ENCODE results near the gene TLE3.

Gene TLE3

DNA sequence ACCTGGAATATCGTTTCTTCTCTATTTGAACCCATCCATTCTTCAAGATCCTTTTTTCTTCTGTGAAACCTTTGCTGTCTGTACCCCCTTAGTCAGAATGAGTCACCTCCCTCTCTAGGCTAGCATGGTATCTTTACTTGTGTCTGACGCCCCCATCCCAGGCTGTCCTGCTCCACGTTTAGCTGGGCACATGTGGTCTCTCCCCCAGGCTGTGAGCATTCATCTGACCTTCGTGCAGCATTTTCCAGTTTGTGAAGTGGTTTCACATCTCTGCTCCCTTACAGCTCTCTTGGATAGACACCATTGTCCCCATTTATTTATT, 14.3 kb upstream of the TLE3 start:
- no peaks in the 10 kb centered on the region for H3K9me3 ChIP-seq (ENCODE audit: control insufficient read depth in 2 of 2, low read length in 2 of 2)
- H3K4me1 ChIP-seq (ENCODE audit: control insufficient read depth in 2 of 2, insufficient read depth in 2 of 2, low read length in 2 of 2): peaks cover 2 to 6% of the 10 kb centered on the region in 2 donors
- no peaks in the 10 kb centered on the region for H3K36me3 ChIP-seq (ENCODE audit: control insufficient read depth in 2 of 2, insufficient read depth in 2 of 2, low read length in 2 of 2)
- H3K4me3 ChIP-seq (ENCODE audit: low read length in 2 of 2): no peak overlapping the region
- peaks cover 0 to 3% of the 10 kb centered on the region in 2 donors for H3K27me3 ChIP-seq (ENCODE audit: control insufficient read depth in 2 of 2, insufficient read depth in 2 of 2, low read length in 2 of 2)
- peak overlapping the region in 1 of 2 donors; percentile 8 for H3K27ac ChIP-seq (ENCODE audit: low read depth in 2 of 2, low read length in 2 of 2)
- H3K9ac ChIP-seq (ENCODE audit: low read depth in 1 of 2, low read length in 2 of 2): no peak overlapping the region

DNA sequence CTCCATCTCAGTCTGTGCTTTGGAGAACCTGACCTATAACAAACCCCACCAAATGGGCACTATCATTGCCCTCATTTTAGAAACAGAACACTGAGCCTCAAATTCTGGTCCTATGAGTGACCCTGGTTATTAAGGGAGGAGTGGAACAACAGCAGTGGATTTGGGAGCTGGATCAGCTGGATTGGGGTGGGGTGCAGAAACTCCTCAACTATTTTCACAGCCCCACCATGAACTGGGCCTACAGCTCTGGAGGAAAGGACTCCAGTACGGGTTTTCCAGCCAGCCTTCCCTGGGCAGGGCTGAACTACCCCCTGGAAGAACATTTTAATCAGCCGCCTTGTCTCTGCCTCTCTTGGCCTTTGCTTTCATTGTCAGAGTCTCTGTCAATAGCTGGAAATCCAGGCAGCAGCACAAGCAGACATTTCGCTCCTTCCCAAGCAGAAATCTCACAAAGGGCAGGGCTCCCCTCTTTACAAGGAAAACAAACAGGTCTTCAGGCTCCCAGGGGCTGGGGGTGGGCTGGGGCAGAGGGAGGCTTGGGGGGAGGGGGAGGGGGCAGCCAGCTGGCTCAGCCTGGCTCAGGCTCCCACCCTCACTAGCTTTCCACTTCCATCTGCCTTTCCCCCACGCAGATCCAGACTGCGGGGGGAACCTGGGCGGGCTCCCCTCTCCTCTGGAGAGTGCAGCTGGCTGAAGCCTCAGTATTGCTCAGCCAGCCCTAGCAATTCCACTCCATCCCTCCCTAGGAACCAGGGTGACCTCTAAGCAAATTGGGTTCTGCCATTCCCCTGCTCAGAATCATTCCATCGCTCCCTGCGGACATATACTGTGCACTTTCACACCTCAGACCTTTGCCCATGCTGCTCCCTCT, 13.7 kb upstream of the TLE3 start:
- H3K36me3 ChIP-seq (ENCODE audit: control insufficient read depth in 2 of 2, insufficient read depth in 2 of 2, low read length in 2 of 2): no peaks in the 10 kb centered on the region
- H3K27me3 ChIP-seq (ENCODE audit: control insufficient read depth in 2 of 2, insufficient read depth in 2 of 2, low read length in 2 of 2): no peaks in the 10 kb centered on the region
- H3K9me3 ChIP-seq (ENCODE audit: control insufficient read depth in 2 of 2, low read length in 2 of 2): no peaks in the 10 kb centered on the region
- H3K4me1 ChIP-seq (ENCODE audit: control insufficient read depth in 2 of 2, insufficient read depth in 2 of 2, low read length in 2 of 2): peaks cover 2 to 6% of the 10 kb centered on the region in 2 donors
- peak overlapping the region in 1 of 2 donors; percentile 8 for H3K27ac ChIP-seq (ENCODE audit: low read depth in 2 of 2, low read length in 2 of 2)
- no peak overlapping the region for H3K4me3 ChIP-seq (ENCODE audit: low read length in 2 of 2)
- H3K9ac ChIP-seq (ENCODE audit: low read depth in 1 of 2, low read length in 2 of 2): no peak overlapping the region

DNA sequence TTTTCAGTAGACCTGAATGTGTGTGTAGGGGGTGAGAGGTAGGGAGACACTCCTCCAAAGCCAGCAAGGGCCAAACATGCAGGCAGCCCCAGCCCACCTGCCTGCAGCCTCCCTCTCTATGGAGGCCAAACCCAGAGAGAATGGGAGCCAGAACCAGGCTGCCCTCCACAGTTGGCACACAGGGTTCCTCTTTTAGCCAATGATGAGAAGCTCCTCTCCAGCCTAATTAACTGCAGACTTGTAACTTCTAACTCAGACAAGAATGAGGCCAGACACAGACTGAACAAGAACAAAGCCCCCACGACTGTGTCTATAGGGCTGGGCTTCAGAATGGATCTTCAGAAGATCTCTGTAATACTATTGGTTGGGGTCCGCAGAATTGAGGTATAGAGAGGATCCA, 12.3 kb upstream of the TLE3 start:
- H3K4me1 ChIP-seq (ENCODE audit: control insufficient read depth in 2 of 2, insufficient read depth in 2 of 2, low read length in 2 of 2): peaks cover 2 to 6% of the 10 kb centered on the region in 2 donors
- no peaks in the 10 kb centered on the region for H3K9me3 ChIP-seq (ENCODE audit: control insufficient read depth in 2 of 2, low read length in 2 of 2)
- no peak overlapping the region for H3K27ac ChIP-seq (ENCODE audit: low read depth in 2 of 2, low read length in 2 of 2)
- no peaks in the 10 kb centered on the region for H3K36me3 ChIP-seq (ENCODE audit: control insufficient read depth in 2 of 2, insufficient read depth in 2 of 2, low read length in 2 of 2)
- H3K27me3 ChIP-seq (ENCODE audit: control insufficient read depth in 2 of 2, insufficient read depth in 2 of 2, low read length in 2 of 2): no peaks in the 10 kb centered on the region
- no peak overlapping the region for H3K4me3 ChIP-seq (ENCODE audit: low read length in 2 of 2)
- no peak overlapping the region for H3K9ac ChIP-seq (ENCODE audit: low read depth in 1 of 2, low read length in 2 of 2)

DNA sequence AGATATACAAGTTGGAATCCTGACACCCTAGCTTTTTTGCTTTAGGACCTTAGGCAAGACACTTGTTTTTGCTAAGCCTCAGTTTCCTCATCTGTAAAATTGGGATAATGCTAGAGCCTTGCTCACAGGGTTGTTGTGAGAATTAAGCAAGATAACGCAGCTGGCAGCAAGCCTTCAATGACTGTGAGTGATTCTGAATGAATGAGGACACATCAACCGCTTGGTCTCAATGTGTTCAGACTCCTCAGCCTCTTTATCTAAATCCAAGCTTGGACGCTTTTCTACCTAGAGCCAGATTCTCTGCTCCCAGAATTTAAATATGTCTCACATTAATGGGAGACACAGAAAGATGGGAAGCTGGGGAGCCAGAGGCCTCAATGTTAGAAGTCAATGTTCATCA, 11.8 kb upstream of the TLE3 start:
- no peaks in the 10 kb centered on the region for H3K27me3 ChIP-seq (ENCODE audit: control insufficient read depth in 2 of 2, insufficient read depth in 2 of 2, low read length in 2 of 2)
- peaks cover 2 to 6% of the 10 kb centered on the region in 2 donors for H3K4me1 ChIP-seq (ENCODE audit: control insufficient read depth in 2 of 2, insufficient read depth in 2 of 2, low read length in 2 of 2)
- H3K9ac ChIP-seq (ENCODE audit: low read depth in 1 of 2, low read length in 2 of 2): no peak overlapping the region
- H3K4me3 ChIP-seq (ENCODE audit: low read length in 2 of 2): no peak overlapping the region
- no peaks in the 10 kb centered on the region for H3K9me3 ChIP-seq (ENCODE audit: control insufficient read depth in 2 of 2, low read length in 2 of 2)
- no peaks in the 10 kb centered on the region for H3K36me3 ChIP-seq (ENCODE audit: control insufficient read depth in 2 of 2, insufficient read depth in 2 of 2, low read length in 2 of 2)
- H3K27ac ChIP-seq (ENCODE audit: low read depth in 2 of 2, low read length in 2 of 2): no peak overlapping the region

DNA sequence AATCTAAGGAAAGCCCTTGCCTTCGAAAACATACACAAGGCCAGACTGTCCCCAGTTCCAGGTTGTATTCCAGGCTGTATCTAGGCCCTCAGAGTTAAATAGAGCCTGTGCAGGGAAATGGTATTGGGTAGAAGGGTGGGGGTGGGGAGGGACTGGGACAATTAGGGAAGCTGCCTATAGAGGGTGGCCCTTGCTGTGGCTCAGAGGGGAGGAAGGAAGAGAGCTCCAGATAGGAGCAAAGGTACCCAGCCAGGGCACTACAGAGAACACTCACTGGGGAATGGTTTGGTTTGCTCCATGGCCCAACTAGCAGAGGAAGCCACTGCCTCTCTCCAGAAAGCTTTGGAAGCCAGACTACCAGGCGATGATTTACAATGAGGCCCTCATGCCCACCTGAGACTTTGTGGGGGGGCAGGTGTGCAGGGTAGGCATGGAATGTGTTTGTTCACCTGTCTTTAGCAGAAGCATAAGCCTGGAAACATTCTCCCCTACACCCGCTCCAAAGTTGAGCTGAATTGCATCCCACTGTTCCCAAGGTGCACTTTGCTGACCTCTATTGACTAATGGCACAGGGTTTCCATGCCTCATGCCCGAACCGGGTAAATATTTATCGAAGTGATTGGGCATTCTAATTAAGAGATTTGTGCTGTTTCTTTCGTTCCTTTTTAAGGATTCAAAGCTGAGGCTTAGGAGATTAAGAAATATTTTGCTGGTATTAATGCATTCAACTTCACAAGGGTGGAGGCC, 6.3 kb upstream of the TLE3 start:
- Histone ChIP-seq H3K4me3 (ENCODE audit: low read length in 2 of 2) (no peak overlapping the region), H3K4me1 (ENCODE audit: control insufficient read depth in 2 of 2, insufficient read depth in 2 of 2, low read length in 2 of 2) (peaks cover 15 to 16% of the 10 kb centered on the region in 2 donors), H3K9me3 (ENCODE audit: control insufficient read depth in 2 of 2, low read length in 2 of 2) (no peaks in the 10 kb centered on the region), H3K9ac (ENCODE audit: low read depth in 1 of 2, low read length in 2 of 2) (no peak overlapping the region), H3K36me3 (ENCODE audit: control insufficient read depth in 2 of 2, insufficient read depth in 2 of 2, low read length in 2 of 2) (no peaks in the 10 kb centered on the region), H3K27me3 (ENCODE audit: control insufficient read depth in 2 of 2, insufficient read depth in 2 of 2, low read length in 2 of 2) (no peaks in the 10 kb centered on the region), H3K27ac (ENCODE audit: low read depth in 2 of 2, low read length in 2 of 2) (no peak overlapping the region)

DNA sequence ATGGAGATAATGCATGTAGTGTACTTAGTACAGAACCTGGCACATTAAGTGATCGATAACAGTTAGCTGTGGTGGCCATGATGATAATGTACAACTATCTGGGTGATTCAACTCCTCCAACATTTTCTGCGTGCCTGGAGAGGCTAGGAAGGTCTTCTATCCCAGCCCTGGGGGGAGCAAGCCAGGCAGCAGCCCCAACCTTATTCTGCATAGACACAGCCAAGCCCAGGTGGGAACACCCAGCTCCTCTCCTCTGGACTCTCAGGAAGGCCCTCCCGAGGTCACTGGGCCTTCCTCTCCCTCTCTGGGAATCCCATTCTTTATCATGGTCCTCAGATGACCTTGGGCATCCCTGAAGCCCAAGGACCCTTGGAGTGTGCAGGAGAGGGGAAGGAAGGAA, 5.1 kb upstream of the TLE3 start:
- H3K9ac ChIP-seq (ENCODE audit: low read depth in 1 of 2, low read length in 2 of 2): no peak overlapping the region
- no peak overlapping the region for H3K27ac ChIP-seq (ENCODE audit: low read depth in 2 of 2, low read length in 2 of 2)
- no peaks in the 10 kb centered on the region for H3K9me3 ChIP-seq (ENCODE audit: control insufficient read depth in 2 of 2, low read length in 2 of 2)
- H3K27me3 ChIP-seq (ENCODE audit: control insufficient read depth in 2 of 2, insufficient read depth in 2 of 2, low read length in 2 of 2): no peaks in the 10 kb centered on the region
- no peak overlapping the region for H3K4me3 ChIP-seq (ENCODE audit: low read length in 2 of 2)
- H3K4me1 ChIP-seq (ENCODE audit: control insufficient read depth in 2 of 2, insufficient read depth in 2 of 2, low read length in 2 of 2): peaks cover 20 to 21% of the 10 kb centered on the region in 2 donors
- H3K36me3 ChIP-seq (ENCODE audit: control insufficient read depth in 2 of 2, insufficient read depth in 2 of 2, low read length in 2 of 2): no peaks in the 10 kb centered on the region

DNA sequence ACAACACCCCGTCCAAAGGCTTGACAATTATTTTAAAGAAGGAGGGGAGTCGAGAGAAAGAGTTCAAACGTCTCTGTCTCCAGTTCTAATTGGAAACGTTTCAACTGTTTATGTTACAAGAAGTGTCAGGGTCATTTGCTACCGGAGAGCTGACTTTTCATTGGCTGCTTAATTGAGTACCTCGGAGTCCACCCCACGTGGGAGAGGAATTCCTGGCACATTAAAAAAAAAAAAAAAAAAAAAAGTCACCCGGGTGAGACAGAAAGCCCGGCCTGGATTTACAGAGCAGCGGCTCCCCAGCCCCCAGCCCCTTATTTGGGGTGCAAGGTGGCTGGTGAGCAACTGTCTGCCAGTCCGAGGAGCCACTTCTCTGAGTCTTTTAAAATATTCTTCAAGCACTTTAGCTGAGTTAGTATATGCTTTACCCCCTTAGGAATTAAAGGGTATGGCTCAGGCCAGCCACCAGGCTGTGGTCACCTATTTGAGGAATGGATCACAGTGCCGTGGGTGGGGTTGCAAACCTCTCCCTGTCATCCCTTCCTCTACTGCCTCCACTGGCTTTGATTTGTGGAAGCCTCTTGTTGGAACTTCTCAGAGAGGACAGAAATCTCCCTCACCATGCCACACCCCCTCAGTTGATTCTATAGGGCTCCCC, 3.9 kb upstream of the TLE3 start:
- Histone ChIP-seq H3K4me1 (ENCODE audit: control insufficient read depth in 2 of 2, insufficient read depth in 2 of 2, low read length in 2 of 2) (peaks cover 20 to 21% of the 10 kb centered on the region in 2 donors), H3K4me3 (ENCODE audit: low read length in 2 of 2) (no peak overlapping the region), H3K27ac (ENCODE audit: low read depth in 2 of 2, low read length in 2 of 2) (no peak overlapping the region), H3K9me3 (ENCODE audit: control insufficient read depth in 2 of 2, low read length in 2 of 2) (no peaks in the 10 kb centered on the region), H3K36me3 (ENCODE audit: control insufficient read depth in 2 of 2, insufficient read depth in 2 of 2, low read length in 2 of 2) (no peaks in the 10 kb centered on the region), H3K9ac (ENCODE audit: low read depth in 1 of 2, low read length in 2 of 2) (no peak overlapping the region), H3K27me3 (ENCODE audit: control insufficient read depth in 2 of 2, insufficient read depth in 2 of 2, low read length in 2 of 2) (no peaks in the 10 kb centered on the region)

DNA sequence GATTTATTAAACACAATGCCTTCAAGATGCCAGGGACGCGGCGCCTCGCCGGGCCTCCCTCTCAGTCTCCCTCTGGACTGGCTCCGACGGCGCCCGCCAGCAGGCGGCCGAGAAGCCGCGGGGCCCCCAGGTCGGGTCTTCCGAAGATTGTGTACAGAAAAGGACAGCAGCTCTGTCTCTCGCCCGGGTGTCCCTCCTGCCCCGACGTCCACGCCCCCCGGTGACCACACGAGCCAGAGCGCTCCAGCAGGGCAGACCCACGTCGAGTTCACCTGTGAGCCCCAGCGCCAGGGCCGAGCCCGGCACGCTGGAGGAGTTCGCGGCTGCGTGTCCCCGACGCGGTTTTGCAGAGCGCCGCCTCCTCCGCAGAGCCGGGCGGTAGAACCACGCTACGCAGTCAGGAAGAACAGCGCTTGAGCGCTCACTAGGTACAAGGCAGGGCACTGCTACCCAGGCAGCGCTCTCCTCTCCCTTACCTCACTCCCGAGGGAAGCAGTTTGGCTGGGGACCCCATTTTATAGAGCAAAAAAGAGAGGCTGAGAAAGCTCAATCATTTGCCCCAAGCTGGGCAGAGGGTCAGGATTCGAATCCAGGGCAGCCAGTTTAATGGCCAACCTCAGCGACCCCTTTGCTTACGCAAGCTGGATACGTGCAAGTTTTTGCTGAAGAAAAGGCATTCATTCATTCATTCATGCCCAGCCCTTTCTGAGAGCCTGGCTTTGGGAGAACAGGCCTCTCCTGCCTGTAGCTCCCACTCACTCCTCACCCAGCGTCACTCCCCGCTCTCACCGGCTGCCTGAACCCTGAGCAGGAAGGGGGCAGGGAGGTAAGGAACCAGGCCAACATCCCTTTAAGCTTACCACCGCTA, 3.0 kb upstream of the TLE3 start:
- peak overlapping the region; percentile 0 to 29 for H3K9ac ChIP-seq (ENCODE audit: low read depth in 1 of 2, low read length in 2 of 2)
- peaks cover 20 to 21% of the 10 kb centered on the region in 2 donors for H3K4me1 ChIP-seq (ENCODE audit: control insufficient read depth in 2 of 2, insufficient read depth in 2 of 2, low read length in 2 of 2)
- H3K27ac ChIP-seq (ENCODE audit: low read depth in 2 of 2, low read length in 2 of 2): no peak overlapping the region
- peak overlapping the region; percentile 47 to 59 for H3K4me3 ChIP-seq (ENCODE audit: low read length in 2 of 2)
- H3K9me3 ChIP-seq (ENCODE audit: control insufficient read depth in 2 of 2, low read length in 2 of 2): no peaks in the 10 kb centered on the region
- no peaks in the 10 kb centered on the region for H3K27me3 ChIP-seq (ENCODE audit: control insufficient read depth in 2 of 2, insufficient read depth in 2 of 2, low read length in 2 of 2)
- no peaks in the 10 kb centered on the region for H3K36me3 ChIP-seq (ENCODE audit: control insufficient read depth in 2 of 2, insufficient read depth in 2 of 2, low read length in 2 of 2)

DNA sequence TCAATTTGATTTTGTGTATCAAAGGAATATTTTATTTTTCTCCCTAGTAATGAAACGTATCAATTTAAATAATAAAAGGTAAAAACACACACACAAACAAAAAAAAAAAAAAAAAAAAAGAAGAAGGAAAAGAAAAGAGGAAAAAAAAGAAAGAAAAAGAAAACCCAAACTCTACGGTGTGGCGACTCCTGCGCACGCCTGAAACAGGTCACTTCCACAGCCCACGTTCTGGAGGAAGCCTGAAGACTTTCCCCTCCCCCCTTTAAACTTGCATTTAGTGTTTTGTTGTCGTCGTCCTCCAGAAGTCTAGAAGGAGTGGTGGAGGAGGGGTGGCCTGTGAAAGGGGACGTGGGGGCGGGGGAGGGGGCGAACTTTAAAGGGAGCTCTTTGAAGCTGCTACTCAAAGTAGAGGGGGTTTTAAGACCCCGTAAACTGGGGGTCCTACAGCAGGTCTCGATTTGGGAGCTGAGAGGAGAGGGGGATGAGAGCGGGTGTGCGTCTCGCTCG, 2.3 kb upstream of the TLE3 start:
- H3K9me3 ChIP-seq (ENCODE audit: control insufficient read depth in 2 of 2, low read length in 2 of 2): no peaks in the 10 kb centered on the region
- H3K36me3 ChIP-seq (ENCODE audit: control insufficient read depth in 2 of 2, insufficient read depth in 2 of 2, low read length in 2 of 2): no peaks in the 10 kb centered on the region
- H3K27me3 ChIP-seq (ENCODE audit: control insufficient read depth in 2 of 2, insufficient read depth in 2 of 2, low read length in 2 of 2): no peaks in the 10 kb centered on the region
- H3K9ac ChIP-seq (ENCODE audit: low read depth in 1 of 2, low read length in 2 of 2): peak overlapping the region in 1 of 2 donors; percentile 29
- H3K27ac ChIP-seq (ENCODE audit: low read depth in 2 of 2, low read length in 2 of 2): no peak overlapping the region
- peak overlapping the region; percentile 47 to 59 for H3K4me3 ChIP-seq (ENCODE audit: low read length in 2 of 2)
- H3K4me1 ChIP-seq (ENCODE audit: control insufficient read depth in 2 of 2, insufficient read depth in 2 of 2, low read length in 2 of 2): peaks cover 20 to 27% of the 10 kb centered on the region in 2 donors

All from mucosa of rectum (tissue), 2 donors.